Sigmoid colon (tissue), 7 donors: Measurements from ENCODE around the gene MCCC2. TPM values are rescaled to one million over a fixed set of nuclear protein-coding genes. Genes with fewer than 3 reads are reported as not detected.

Source experiments
- DNase-seq: peaks from one replicate; pipeline ENCODE4 v3.0.0-alpha.2; 2019
- H3K27ac ChIP-seq, 4 donors: fragments of 200-600 bp; sonication (generic); one replicate each; pipeline ENCODE4 v1.5.1; 2016 to 2019; ENCODE audit warnings: mild to moderate bottlenecking in 1 of 4
- H3K27me3 ChIP-seq, 3 donors: fragments of 200-600 bp; sonication (generic); one replicate each; pipeline ENCODE4 v1.5.1; 2019; ENCODE audit warnings: mild to moderate bottlenecking in 1 of 3
- H3K36me3 ChIP-seq, 4 donors: fragments of 200-600 bp; sonication (generic); one replicate each; pipeline ENCODE4 v1.5.1; 2016 to 2019
- H3K4me1 ChIP-seq, 4 donors: fragments of 200-600 bp; sonication (generic); one replicate each; pipeline ENCODE4 v1.5.1; 2017 to 2019
- H3K4me3 ChIP-seq, 4 donors: fragments of 200-600 bp; sonication (generic); one replicate each; pipeline ENCODE4 v1.5.1; 2017 to 2019; ENCODE audit warnings: mild to moderate bottlenecking in 2 of 4, moderate library complexity in 1 of 4
- H3K9me3 ChIP-seq, 4 donors: fragments of 200-600 bp in 3 of 4; sonication (generic) in 3 of 4; one replicate each; pipeline versions ENCODE4 v1.5.1 to v1.6.1; 2013 to 2019
- CTCF ChIP-seq, 4 experiments: fragments of 450-650 bp in 3 of 4; fragments of 200-600 bp in 1 of 4; IDR thresholded peaks; one replicate each; pipeline ENCODE4 v1.5.1; 2016 to 2019; ENCODE audit warnings: antibody characterized with exemption in 4 of 4, mild to moderate bottlenecking in 3 of 4, moderate library complexity in 2 of 4
- EP300 ChIP-seq, 4 donors: sonication (generic); formaldehyde crosslinking; IDR thresholded peaks; one replicate each; pipeline ENCODE4 v1.6.1; 2017; ENCODE audit warnings: antibody characterized with exemption in 4 of 4
- POLR2A ChIP-seq, 2 donors: fragments of 450-650 bp; IDR thresholded peaks; one replicate each; pipeline ENCODE4 v1.6.1; 2016; ENCODE audit warnings: antibody characterized with exemption in 2 of 2, mild to moderate bottlenecking in 2 of 2, moderate library complexity in 2 of 2
- POLR2AphosphoS5 ChIP-seq, 4 donors: sonication (generic); formaldehyde crosslinking; IDR thresholded peaks; one replicate each; pipeline ENCODE4 v1.6.1; 2017; ENCODE audit warnings: antibody characterized with exemption in 4 of 4
- WGBS, 2 donors: extraction: QIAGEN DNeasy Blood & Tissue Kit; methylation state at CpG; one replicate each; pipeline ENCODE4 v1.1.7; 2013; 5-methylcytosine and 5-hydroxymethylcytosine counted together
- intact Hi-C: fragments of 100-400 bp; cut with DNase I; formaldehyde crosslinking; loops from one replicate; pipeline ENCODE4 v1.15.1; 2023
- polyA plus RNA-seq, 3 donors: library from polyadenylated mRNA; stranded (reverse); fragments of 200-250 nt; gene quantifications; one replicate each; pipeline ENCODE4 v1.2.3, GENCODE V29; 2013
- total RNA-seq, 4 donors: library from RNA; depleted of rRNA; stranded (reverse); fragments of >200 nt; gene quantifications; one replicate each; pipeline ENCODE4 v1.1.0, GENCODE V29; 2016
- donor health status: healthy with polysubstance abuse.
- donor health status: Bipolar disorder and iron deficiency.
- donor health status: healthy.

MCCC2 gene
- total and polyA plus RNA-seq, 7 donors, result 17.6 to 44.2 (median 23.8) TPM

GRCh38 chr5:71589903-71590302 lies 2.8 kb downstream of the MCCC2 start:
- intact Hi-C loops, result no loop called here
- no peaks in the 10 kb centered on the region for H3K27me3 ChIP-seq
- H3K27ac ChIP-seq, result no peak overlapping the region
- no peaks in the 10 kb centered on the region for H3K36me3 ChIP-seq
- peaks cover 0 to 23% (median 18%) of the 10 kb centered on the region in 4 donors for H3K4me1 ChIP-seq
- no peak for DNase-seq
- H3K4me3 ChIP-seq, result no peak overlapping the region
- 47 to 64% methylated on average over 2 of the region's 2 CpGs for WGBS, 2 donors
- TF ChIP-seq POLR2AphosphoS5 (IDR thresholded peaks at IDR 0.05) (no peak), POLR2A (IDR thresholded peaks at IDR 0.05) (no peak), EP300 (IDR thresholded peaks at IDR 0.05) (no peak), CTCF (IDR thresholded peaks at IDR 0.05) (no peak)
- no peaks in the 10 kb centered on the region for H3K9me3 ChIP-seq

GRCh38 chr5:71591100-71591499 lies 4.0 kb downstream of the MCCC2 start:
- DNase-seq, result no peak
- intact Hi-C loops, result no loop called here
- no peaks in the 10 kb centered on the region for H3K9me3 ChIP-seq
- TF ChIP-seq EP300 (IDR thresholded peaks at IDR 0.05) (no peak), CTCF (IDR thresholded peaks at IDR 0.05) (no peak), POLR2AphosphoS5 (IDR thresholded peaks at IDR 0.05) (no peak)
- H3K27me3 ChIP-seq, result no peaks in the 10 kb centered on the region
- H3K27ac ChIP-seq, result no peak overlapping the region
- H3K36me3 ChIP-seq, result peaks cover 0 to 1% (median 0%) of the 10 kb centered on the region in 4 donors
- H3K4me1 ChIP-seq, result peaks cover 0 to 20% (median 17%) of the 10 kb centered on the region in 4 donors
- no peak overlapping the region for H3K4me3 ChIP-seq

GRCh38 chr5:71596169-71596568 lies 9.0 kb downstream of the MCCC2 start:
- intact Hi-C loops, result no loop called here
- H3K27me3 ChIP-seq, result no peaks in the 10 kb centered on the region
- TF ChIP-seq POLR2AphosphoS5 (IDR thresholded peaks at IDR 0.05), result no peak
- TF ChIP-seq EP300 (IDR thresholded peaks at IDR 0.05), result no peak
- TF ChIP-seq POLR2A (IDR thresholded peaks at IDR 0.05), result no peak
- no peaks in the 10 kb centered on the region for H3K9me3 ChIP-seq
- peaks cover 0 to 44% (median 10%) of the 10 kb centered on the region in 4 donors for H3K36me3 ChIP-seq
- no peak overlapping the region for H3K4me3 ChIP-seq
- WGBS, 2 donors, result 95 to 98% methylated on average over 4 of the region's 4 CpGs
- H3K4me1 ChIP-seq, result peaks cover 0 to 8% (median 6%) of the 10 kb centered on the region in 4 donors
- H3K27ac ChIP-seq, result no peak overlapping the region
- DNase-seq, result no peak

- Histone ChIP-seq H3K36me3 (peaks cover 0 to 45% (median 10%) of the 10 kb centered on the region in 4 donors), H3K4me3 (no peak overlapping the region), H3K27ac (no peak overlapping the region), H3K4me1 (peaks cover 0 to 15% (median 10%) of the 10 kb centered on the region in 4 donors), H3K27me3 (no peaks in the 10 kb centered on the region), H3K9me3 (no peaks in the 10 kb centered on the region)
- no peak for DNase-seq
- WGBS, 2 donors, result 97 to 100% methylated on average over 1 of the region's 1 CpG
- no peak for TF ChIP-seq POLR2A (IDR thresholded peaks at IDR 0.05)
- intact Hi-C loops, result no loop called here
These were observed 9.9 kb downstream of the MCCC2 start for GRCh38 chr5:71597001-71597400.

GRCh38 chr5:71600783-71601182 lies 13.6 kb downstream of the MCCC2 start:
- WGBS, 2 donors, result 99% methylated on average over 1 of the region's 1 CpG
- intact Hi-C loops, result no loop called here
- Histone ChIP-seq H3K27me3 (no peaks in the 10 kb centered on the region), H3K27ac (peak overlapping the region in 3 of 4 donors; percentile 7 to 58 (median 20)), H3K4me1 (peaks cover 0 to 15% (median 10%) of the 10 kb centered on the region in 4 donors), H3K36me3 (peaks cover 0 to 71% (median 14%) of the 10 kb centered on the region in 4 donors), H3K9me3 (no peaks in the 10 kb centered on the region), H3K4me3 (no peak overlapping the region)
- no peak for DNase-seq
- TF ChIP-seq POLR2A (IDR thresholded peaks at IDR 0.05) (no peak), CTCF (IDR thresholded peaks at IDR 0.05) (no peak), EP300 (IDR thresholded peaks at IDR 0.05) (no peak), POLR2AphosphoS5 (IDR thresholded peaks at IDR 0.05) (no peak)
